ENCODE measurements around the gene DCC.

- TF ChIP-seq CTCF (IDR thresholded peaks at IDR 0.05): no peak
- no peak for TF ChIP-seq POLR2A (IDR thresholded peaks at IDR 0.05)
Observed at GRCh38 chr18:52667463-52668065, 327.6 kb downstream of the DCC start.
